Suprapubic skin (tissue), 4 donors: Measurements from ENCODE around the gene SLC25A4. TPM values are rescaled to one million over a fixed set of nuclear protein-coding genes. Genes with fewer than 3 reads are reported as not detected.

Experiments used
- DNase-seq, 2 donors: peaks; one replicate each; pipeline ENCODE4 v3.0.0-alpha.2; 2019; ENCODE audit warnings: low spot score in 2 of 2
- H3K27ac ChIP-seq: fragments of 200-600 bp; sonication (generic); one replicate; pipeline ENCODE4 v1.5.1; 2019
- H3K27me3 ChIP-seq: fragments of 200-600 bp; sonication (generic); one replicate; pipeline ENCODE4 v1.5.1; 2019
- H3K36me3 ChIP-seq: fragments of 200-600 bp; sonication (generic); one replicate; pipeline ENCODE4 v1.5.1; 2019
- H3K4me1 ChIP-seq: fragments of 200-600 bp; sonication (generic); one replicate; pipeline ENCODE4 v1.5.1; 2019
- H3K4me3 ChIP-seq: fragments of 200-600 bp; sonication (generic); one replicate; pipeline ENCODE4 v1.5.1; 2019; ENCODE audit warnings: mild to moderate bottlenecking
- H3K9me3 ChIP-seq: fragments of 200-600 bp; sonication (generic); one replicate; pipeline ENCODE4 v1.5.1; 2019
- CTCF ChIP-seq, 2 donors: fragments of 200-600 bp in 1 of 2; fragments of 450-650 bp in 1 of 2; sonication (generic) in 1 of 2; IDR thresholded peaks; one replicate each; pipeline ENCODE4 v1.5.1; 2016 to 2019; ENCODE audit warnings: antibody characterized with exemption in 2 of 2, mild to moderate bottlenecking in 1 of 2, moderate library complexity in 1 of 2
- EP300 ChIP-seq: sonication (generic); formaldehyde crosslinking; IDR thresholded peaks from one replicate; pipeline ENCODE4 v1.6.1; 2017; ENCODE audit warnings: antibody characterized with exemption
- POLR2A ChIP-seq, 2 donors: fragments of 450-650 bp; IDR thresholded peaks; one replicate each; pipeline ENCODE4 v1.6.1; 2017; ENCODE audit warnings: antibody characterized with exemption in 2 of 2, mild to moderate bottlenecking in 2 of 2, moderate library complexity in 2 of 2
- POLR2AphosphoS5 ChIP-seq, 3 donors: sonication (generic); formaldehyde crosslinking; IDR thresholded peaks; one replicate each; pipeline ENCODE4 v1.6.1; 2017; ENCODE audit warnings: antibody characterized with exemption in 3 of 3
- whole genome bisulfite sequencing: methylation state at CpG from one replicate; pipeline ENCODE4 v1.1.5; 2018; 5-methylcytosine and 5-hydroxymethylcytosine counted together
- total RNA-seq, 4 donors: library from RNA; depleted of rRNA; stranded (reverse); fragments of >200 nt; gene quantifications; one replicate each; pipeline ENCODE4 v1.1.0, GENCODE V29; 2016

Gene SLC25A4
- total RNA-seq, 4 donors from 2014 or later = 13.8 to 20.3 (median 16.2) TPM

- Histone ChIP-seq H3K4me1 (no peaks in the 10 kb centered on the region), H3K36me3 (peaks cover 30% of the 10 kb centered on the region)
Observed at GRCh38 chr4:185151296-185151695, 8.2 kb downstream of the SLC25A4 start.

GRCh38 chr4:185165605-185166063 lies 22.6 kb downstream of the SLC25A4 start:
- TF ChIP-seq EP300 (no peak), POLR2A (IDR thresholded peaks at IDR 0.05) (no peak), CTCF (IDR thresholded peaks at IDR 0.05) (no peak), POLR2AphosphoS5 (IDR thresholded peaks at IDR 0.05) (no peak)
- 57% methylated on average over 2 of the region's 2 CpGs for WGBS
- DNase-seq = no peak
- Histone ChIP-seq H3K4me3 (no peak overlapping the region), H3K27ac (no peak overlapping the region), H3K4me1 (no peaks in the 10 kb centered on the region), H3K9me3 (no peaks in the 10 kb centered on the region), H3K27me3 (no peaks in the 10 kb centered on the region), H3K36me3 (peaks cover 47% of the 10 kb centered on the region)

More at GRCh38 chr4:185151296-185151695, 8.2 kb downstream of the SLC25A4 start:
- no peak overlapping the region for H3K27ac ChIP-seq
- no peaks in the 10 kb centered on the region for H3K27me3 ChIP-seq
- no peaks in the 10 kb centered on the region for H3K9me3 ChIP-seq
- WGBS = 96% methylated on average over 1 of the region's 1 CpG
- H3K4me3 ChIP-seq = no peak overlapping the region
- no peak for DNase-seq
- TF ChIP-seq POLR2A (IDR thresholded peaks at IDR 0.05) (no peak), EP300 (no peak), POLR2AphosphoS5 (IDR thresholded peaks at IDR 0.05) (no peak), CTCF (IDR thresholded peaks at IDR 0.05) (no peak)

- no peak overlapping the region for H3K4me3 ChIP-seq
- no peak overlapping the region for H3K27ac ChIP-seq
- no peak for TF ChIP-seq CTCF (IDR thresholded peaks at IDR 0.05)
- TF ChIP-seq EP300 = no peak
- TF ChIP-seq POLR2AphosphoS5 (IDR thresholded peaks at IDR 0.05) = no peak
- no peak for TF ChIP-seq POLR2A (IDR thresholded peaks at IDR 0.05)
- DNase-seq = no peak
- WGBS = 83% methylated on average over 9 of the region's 9 CpGs
- no peaks in the 10 kb centered on the region for H3K27me3 ChIP-seq
- H3K4me1 ChIP-seq = no peaks in the 10 kb centered on the region
- H3K9me3 ChIP-seq = no peaks in the 10 kb centered on the region
- peaks cover 33% of the 10 kb centered on the region for H3K36me3 ChIP-seq
Observed at GRCh38 chr4:185167234-185167633, 24.2 kb downstream of the SLC25A4 start.

GRCh38 chr4:185171373-185172071 lies 28.5 kb downstream of the SLC25A4 start:
- no peaks in the 10 kb centered on the region for H3K4me1 ChIP-seq
- no peaks in the 10 kb centered on the region for H3K27me3 ChIP-seq
- H3K27ac ChIP-seq = no peak overlapping the region
- 82% methylated on average over 2 of the region's 2 CpGs for WGBS
- H3K9me3 ChIP-seq = no peaks in the 10 kb centered on the region
- peaks cover 42% of the 10 kb centered on the region for H3K36me3 ChIP-seq
- TF ChIP-seq CTCF (IDR thresholded peaks at IDR 0.05) (no peak), POLR2AphosphoS5 (IDR thresholded peaks at IDR 0.05) (no peak), POLR2A (IDR thresholded peaks at IDR 0.05) (no peak), EP300 (no peak)
- H3K4me3 ChIP-seq = no peak overlapping the region
- DNase-seq = no peak

- TF ChIP-seq POLR2A (IDR thresholded peaks at IDR 0.05) (no peak), POLR2AphosphoS5 (IDR thresholded peaks at IDR 0.05) (no peak), EP300 (no peak), CTCF (IDR thresholded peaks at IDR 0.05) (no peak)
- Histone ChIP-seq H3K36me3 (peaks cover 10% of the 10 kb centered on the region), H3K4me1 (no peaks in the 10 kb centered on the region), H3K4me3 (no peak overlapping the region), H3K9me3 (no peaks in the 10 kb centered on the region), H3K27me3 (no peaks in the 10 kb centered on the region), H3K27ac (no peak overlapping the region)
- DNase-seq = no peak
- 83% methylated on average over 3 of the region's 3 CpGs for WGBS
Observed at GRCh38 chr4:185179488-185179887, 36.4 kb downstream of the SLC25A4 start.
